ENCODE measurements around the gene ABLIM1.

ABLIM1 gene

DNA sequence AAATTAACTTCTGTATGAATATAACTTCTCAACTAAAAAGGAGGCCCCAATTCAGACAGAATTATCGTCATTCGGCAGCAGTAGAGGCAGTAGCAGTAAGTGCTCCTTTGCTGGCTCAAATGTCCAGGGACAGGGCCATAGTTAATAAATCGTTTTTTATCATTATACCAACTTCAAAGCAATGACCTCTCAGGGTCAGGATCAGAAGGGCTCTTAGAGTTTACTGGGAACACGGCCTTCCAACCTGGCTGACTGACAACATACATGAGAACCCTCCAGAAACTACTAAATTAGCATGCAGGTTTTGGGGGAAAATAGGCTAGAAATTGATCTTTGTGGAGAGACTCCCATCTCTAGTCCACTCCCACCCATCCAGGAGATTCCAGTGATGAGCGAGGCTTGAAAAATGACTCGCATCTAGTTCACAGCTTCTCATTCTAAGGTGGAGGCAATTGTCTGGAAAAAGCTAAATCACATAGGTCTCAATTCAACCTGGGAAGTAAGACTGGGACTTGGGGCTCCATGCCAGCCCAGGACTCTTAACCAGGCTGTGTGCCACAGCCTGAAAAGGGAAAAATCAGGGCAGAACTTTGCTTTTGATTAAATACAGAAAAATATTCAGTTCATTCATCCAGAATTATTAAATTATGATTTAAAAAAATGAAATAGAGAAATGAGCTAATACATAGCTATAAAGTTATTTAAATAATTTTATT is 84.6 kb downstream of the ABLIM1 start:
- Mint-ChIP-seq H3K9me3 (no peaks in the 10 kb centered on the region), H3K36me3 (ENCODE audit: low read depth) (no peaks in the 10 kb centered on the region), H3K27me3 (no peaks in the 10 kb centered on the region), H3K4me3 (no peak overlapping the region), H3K27ac (no peak overlapping the region), H3K4me1 (ENCODE audit: low read depth) (no peaks in the 10 kb centered on the region)

- Mint-ChIP-seq H3K9me3 (no peaks in the 10 kb centered on the region), H3K36me3 (ENCODE audit: low read depth) (no peaks in the 10 kb centered on the region), H3K4me1 (ENCODE audit: low read depth) (no peaks in the 10 kb centered on the region), H3K4me3 (no peak overlapping the region), H3K27ac (no peak overlapping the region), H3K27me3 (no peaks in the 10 kb centered on the region)
Measured at GRCh38 chr10:114571316-114571999, 86.6 kb downstream of the ABLIM1 start.

DNA sequence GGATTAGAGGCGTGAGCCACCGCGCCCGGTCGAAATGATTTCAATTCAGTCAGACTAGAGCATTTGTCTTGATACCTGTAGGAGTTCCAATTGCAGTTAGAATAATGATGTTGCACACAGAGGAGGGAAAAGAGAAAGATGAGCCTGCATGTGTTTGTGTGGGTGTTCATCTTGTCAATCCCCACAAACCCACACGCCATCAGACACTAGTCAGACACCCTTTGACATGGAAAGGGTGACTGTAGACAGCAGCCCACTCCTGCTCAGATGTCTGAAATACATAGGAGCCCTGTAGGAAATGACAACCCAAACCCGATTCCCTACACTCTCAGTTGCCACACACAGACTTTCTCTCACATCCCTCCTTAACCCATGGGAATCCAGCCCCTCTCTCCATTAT is 92.0 kb downstream of the ABLIM1 start:
- H3K4me3 Mint-ChIP-seq, result no peak overlapping the region
- H3K27me3 Mint-ChIP-seq, result no peaks in the 10 kb centered on the region
- no peaks in the 10 kb centered on the region for H3K36me3 Mint-ChIP-seq (ENCODE audit: low read depth)
- H3K27ac Mint-ChIP-seq, result no peak overlapping the region
- no peaks in the 10 kb centered on the region for H3K9me3 Mint-ChIP-seq
- no peaks in the 10 kb centered on the region for H3K4me1 Mint-ChIP-seq (ENCODE audit: low read depth)

DNA sequence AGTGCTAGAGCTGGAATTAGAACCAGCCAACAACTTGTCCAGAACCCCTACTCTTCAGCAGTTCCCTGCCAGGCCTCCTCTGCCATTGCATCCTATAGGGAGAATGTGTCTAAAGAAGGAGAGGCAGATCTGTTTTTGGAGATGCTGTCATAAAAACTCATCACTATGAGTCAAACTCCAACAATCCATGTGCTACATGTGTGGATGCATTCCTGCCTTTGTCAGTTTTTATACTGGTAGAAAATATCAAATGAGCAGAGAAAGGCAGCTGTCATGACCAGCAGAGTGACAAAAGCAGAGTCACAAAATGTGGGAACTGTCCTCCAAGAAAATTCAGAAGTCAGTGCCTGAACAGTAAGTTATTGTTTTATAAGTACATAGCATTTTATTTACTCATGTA is 93.0 kb downstream of the ABLIM1 start:
- Mint-ChIP-seq H3K9me3 (no peaks in the 10 kb centered on the region), H3K27me3 (no peaks in the 10 kb centered on the region), H3K36me3 (ENCODE audit: low read depth) (no peaks in the 10 kb centered on the region), H3K4me3 (no peak overlapping the region), H3K4me1 (ENCODE audit: low read depth) (no peaks in the 10 kb centered on the region), H3K27ac (no peak overlapping the region)

DNA sequence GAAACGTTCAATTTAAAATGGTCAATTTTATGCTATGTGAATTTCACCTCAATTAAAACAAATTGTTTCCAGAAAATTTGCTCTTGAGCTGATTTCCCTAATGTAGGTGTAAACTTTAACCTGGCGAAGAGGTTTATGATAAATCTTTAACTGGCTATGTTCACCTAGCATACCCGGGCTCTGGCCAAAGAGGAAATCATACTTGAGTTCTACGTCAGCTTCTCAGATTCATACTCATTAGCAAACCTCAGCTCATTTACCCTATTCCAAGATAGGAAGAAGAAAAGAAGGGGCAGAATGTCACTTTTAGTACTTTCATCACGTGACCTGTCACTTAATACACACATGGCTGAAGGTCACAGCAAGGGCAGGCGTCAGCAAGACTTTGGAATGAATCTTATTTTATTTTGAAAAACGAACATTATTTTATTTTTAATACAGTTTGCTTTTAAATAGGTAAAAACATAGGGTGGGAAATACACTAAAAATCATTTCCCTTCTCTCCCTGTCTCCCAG is 97.0 kb downstream of the ABLIM1 start:
- Mint-ChIP-seq H3K4me3 (no peak overlapping the region), H3K4me1 (ENCODE audit: low read depth) (no peaks in the 10 kb centered on the region), H3K27me3 (no peaks in the 10 kb centered on the region), H3K9me3 (no peaks in the 10 kb centered on the region), H3K36me3 (ENCODE audit: low read depth) (peaks cover 5% of the 10 kb centered on the region), H3K27ac (no peak overlapping the region)

- H3K27ac Mint-ChIP-seq, result no peak overlapping the region
- peaks cover 5% of the 10 kb centered on the region for H3K36me3 Mint-ChIP-seq (ENCODE audit: low read depth)
- H3K9me3 Mint-ChIP-seq, result no peaks in the 10 kb centered on the region
- H3K27me3 Mint-ChIP-seq, result no peaks in the 10 kb centered on the region
- H3K4me1 Mint-ChIP-seq (ENCODE audit: low read depth), result no peaks in the 10 kb centered on the region
- H3K4me3 Mint-ChIP-seq, result no peak overlapping the region
Measured at GRCh38 chr10:114560144-114560543, 97.9 kb downstream of the ABLIM1 start.

GRCh38 chr10:114559636-114560035 is 98.4 kb downstream of the ABLIM1 start:
- H3K4me3 Mint-ChIP-seq, result no peak overlapping the region
- H3K9me3 Mint-ChIP-seq, result no peaks in the 10 kb centered on the region
- H3K27me3 Mint-ChIP-seq, result no peaks in the 10 kb centered on the region
- H3K36me3 Mint-ChIP-seq (ENCODE audit: low read depth), result peaks cover 5% of the 10 kb centered on the region
- no peak overlapping the region for H3K27ac Mint-ChIP-seq
- no peaks in the 10 kb centered on the region for H3K4me1 Mint-ChIP-seq (ENCODE audit: low read depth)

- H3K4me1 Mint-ChIP-seq (ENCODE audit: low read depth), result no peaks in the 10 kb centered on the region
- peaks cover 5% of the 10 kb centered on the region for H3K36me3 Mint-ChIP-seq (ENCODE audit: low read depth)
- H3K27me3 Mint-ChIP-seq, result no peaks in the 10 kb centered on the region
- H3K4me3 Mint-ChIP-seq, result no peak overlapping the region
- no peaks in the 10 kb centered on the region for H3K9me3 Mint-ChIP-seq
- H3K27ac Mint-ChIP-seq, result no peak overlapping the region
Measured at GRCh38 chr10:114557854-114558253, 100.2 kb downstream of the ABLIM1 start.

GRCh38 chr10:114556236-114557122 is 101.6 kb downstream of the ABLIM1 start:
- no peaks in the 10 kb centered on the region for H3K9me3 Mint-ChIP-seq

DNA sequence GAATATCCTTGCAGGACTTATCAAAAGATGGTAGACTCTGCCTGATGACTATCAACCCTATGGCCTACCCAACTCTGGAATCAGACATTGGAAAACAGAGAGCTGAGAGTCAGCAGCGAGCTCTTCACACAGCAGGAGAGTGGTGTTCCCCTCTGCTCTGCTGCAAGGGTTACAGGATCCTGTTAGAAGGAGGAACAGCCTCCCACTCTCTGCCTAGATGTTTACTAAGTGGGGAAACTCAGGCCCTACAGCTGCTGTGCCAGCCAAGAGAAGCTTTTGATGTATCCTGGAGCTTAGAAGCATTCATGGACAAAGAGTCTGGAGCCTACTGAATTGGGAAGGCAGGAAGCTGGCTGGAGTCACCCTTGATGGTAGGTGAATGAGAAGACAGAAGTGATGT is 104.6 kb downstream of the ABLIM1 start:
- no peaks in the 10 kb centered on the region for H3K27me3 Mint-ChIP-seq
- H3K36me3 Mint-ChIP-seq (ENCODE audit: low read depth), result peaks cover 5% of the 10 kb centered on the region
- no peak overlapping the region for H3K4me3 Mint-ChIP-seq
- H3K27ac Mint-ChIP-seq, result no peak overlapping the region
- H3K4me1 Mint-ChIP-seq (ENCODE audit: low read depth), result peaks cover 12% of the 10 kb centered on the region
- H3K9me3 Mint-ChIP-seq, result no peaks in the 10 kb centered on the region

More at GRCh38 chr10:114556236-114557122, 101.6 kb downstream of the ABLIM1 start:
- peaks cover 5% of the 10 kb centered on the region for H3K36me3 Mint-ChIP-seq (ENCODE audit: low read depth)
- H3K4me1 Mint-ChIP-seq (ENCODE audit: low read depth), result no peaks in the 10 kb centered on the region
- H3K4me3 Mint-ChIP-seq, result no peak overlapping the region
- H3K27ac Mint-ChIP-seq, result no peak overlapping the region
- H3K27me3 Mint-ChIP-seq, result no peaks in the 10 kb centered on the region

- H3K27ac Mint-ChIP-seq, result no peak overlapping the region
- H3K4me1 Mint-ChIP-seq (ENCODE audit: low read depth), result peaks cover 25% of the 10 kb centered on the region
- H3K9me3 Mint-ChIP-seq, result no peaks in the 10 kb centered on the region
- no peaks in the 10 kb centered on the region for H3K27me3 Mint-ChIP-seq
- no peaks in the 10 kb centered on the region for H3K36me3 Mint-ChIP-seq (ENCODE audit: low read depth)
- no peak overlapping the region for H3K4me3 Mint-ChIP-seq
Measured at GRCh38 chr10:114552050-114552449, 106.0 kb downstream of the ABLIM1 start.

- no peaks in the 10 kb centered on the region for H3K36me3 Mint-ChIP-seq (ENCODE audit: low read depth)
- no peak overlapping the region for H3K27ac Mint-ChIP-seq
- no peaks in the 10 kb centered on the region for H3K27me3 Mint-ChIP-seq
- peaks cover 27% of the 10 kb centered on the region for H3K4me1 Mint-ChIP-seq (ENCODE audit: low read depth)
- H3K9me3 Mint-ChIP-seq, result no peaks in the 10 kb centered on the region
- no peak overlapping the region for H3K4me3 Mint-ChIP-seq
Measured at GRCh38 chr10:114551636-114551972, 106.5 kb downstream of the ABLIM1 start.

DNA sequence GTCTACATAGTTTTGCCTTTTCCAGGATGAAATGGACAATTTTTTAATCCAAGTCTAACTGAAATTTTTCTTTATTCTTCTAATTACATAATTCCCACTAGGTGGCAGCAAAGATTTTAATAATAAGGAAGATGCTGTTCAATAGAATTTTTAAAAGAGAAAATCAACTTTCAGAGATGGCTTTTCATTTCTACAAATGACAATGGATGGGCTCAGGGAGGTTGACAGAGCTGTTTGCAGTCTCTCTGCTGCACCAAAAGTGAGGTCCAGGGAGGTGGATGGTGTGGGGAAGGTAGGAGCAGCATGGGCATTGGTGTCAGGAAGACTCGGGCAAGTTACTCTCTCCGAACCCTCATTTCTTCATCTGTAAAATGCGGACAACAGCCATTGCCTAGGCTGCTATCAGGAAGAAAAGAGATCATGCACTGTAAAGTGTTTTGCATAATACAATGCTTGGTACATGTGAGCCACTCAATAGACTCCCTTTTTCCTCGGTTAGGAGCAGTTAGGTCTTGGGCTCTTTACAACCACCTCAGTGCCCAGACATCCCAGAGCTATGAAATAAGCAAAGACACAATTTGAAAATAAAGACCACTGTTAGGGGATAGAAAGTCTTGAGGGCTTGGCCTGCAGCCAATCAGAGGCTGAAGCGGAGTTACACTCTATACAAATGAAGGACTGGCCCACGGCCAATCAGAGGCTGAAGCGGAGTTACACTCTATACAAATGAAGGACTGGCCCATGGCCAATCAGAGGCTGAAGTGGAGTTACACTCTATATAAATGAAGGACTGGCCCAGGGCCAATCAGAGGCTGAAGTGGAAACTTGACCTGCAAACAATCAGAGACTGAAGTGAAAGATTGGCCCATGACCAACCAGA is 107.1 kb downstream of the ABLIM1 start:
- Mint-ChIP-seq H3K9me3 (no peaks in the 10 kb centered on the region), H3K27ac (no peak overlapping the region), H3K4me1 (ENCODE audit: low read depth) (peaks cover 29% of the 10 kb centered on the region), H3K4me3 (no peak overlapping the region), H3K27me3 (no peaks in the 10 kb centered on the region), H3K36me3 (ENCODE audit: low read depth) (no peaks in the 10 kb centered on the region)

DNA sequence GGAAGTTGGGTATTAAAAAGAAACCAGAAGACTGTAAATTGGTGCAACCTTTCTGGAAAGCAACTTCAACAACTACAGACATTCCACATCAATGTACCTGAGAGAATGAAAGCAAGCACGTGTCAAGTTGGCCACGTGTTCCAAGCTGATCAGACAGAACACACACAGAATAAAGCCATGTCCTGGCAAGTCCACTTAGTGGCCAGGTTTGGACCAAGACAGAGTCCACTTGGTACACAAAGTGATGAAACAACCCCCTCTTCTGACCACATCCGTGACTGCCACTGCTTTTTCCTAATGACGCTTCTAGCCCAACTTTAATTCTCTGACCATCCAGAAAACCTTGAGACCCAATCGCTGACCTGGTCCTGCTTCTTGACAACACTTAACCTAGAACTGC is 109.4 kb downstream of the ABLIM1 start:
- no peak overlapping the region for H3K4me3 Mint-ChIP-seq
- H3K36me3 Mint-ChIP-seq (ENCODE audit: low read depth), result no peaks in the 10 kb centered on the region
- peaks cover 52% of the 10 kb centered on the region for H3K4me1 Mint-ChIP-seq (ENCODE audit: low read depth)
- no peak overlapping the region for H3K27ac Mint-ChIP-seq
- H3K27me3 Mint-ChIP-seq, result no peaks in the 10 kb centered on the region
- no peaks in the 10 kb centered on the region for H3K9me3 Mint-ChIP-seq
